ENCODE data around the gene CIP2A. TPM values are rescaled to one million over a fixed set of nuclear protein-coding genes. Genes with fewer than 3 reads are reported as not detected.
A peak's percentile ranks its signal among the peaks of the same experiment; 100 is the strongest.

Gene CIP2A
- total RNA-seq, 1 donor from 2014 or later: 29.0 TPM

- Mint-ChIP-seq H3K27me3 (no peaks in the 10 kb centered on the region), H3K4me3 (peak overlapping the region; percentile 99), H3K36me3 (peaks cover 6% of the 10 kb centered on the region), H3K9me3 (no peaks in the 10 kb centered on the region), H3K27ac (peak overlapping the region; percentile 99), H3K4me1 (ENCODE audit: unreplicated experiment) (peaks cover 19% of the 10 kb centered on the region)
- TF ChIP-seq, protein P1, sequence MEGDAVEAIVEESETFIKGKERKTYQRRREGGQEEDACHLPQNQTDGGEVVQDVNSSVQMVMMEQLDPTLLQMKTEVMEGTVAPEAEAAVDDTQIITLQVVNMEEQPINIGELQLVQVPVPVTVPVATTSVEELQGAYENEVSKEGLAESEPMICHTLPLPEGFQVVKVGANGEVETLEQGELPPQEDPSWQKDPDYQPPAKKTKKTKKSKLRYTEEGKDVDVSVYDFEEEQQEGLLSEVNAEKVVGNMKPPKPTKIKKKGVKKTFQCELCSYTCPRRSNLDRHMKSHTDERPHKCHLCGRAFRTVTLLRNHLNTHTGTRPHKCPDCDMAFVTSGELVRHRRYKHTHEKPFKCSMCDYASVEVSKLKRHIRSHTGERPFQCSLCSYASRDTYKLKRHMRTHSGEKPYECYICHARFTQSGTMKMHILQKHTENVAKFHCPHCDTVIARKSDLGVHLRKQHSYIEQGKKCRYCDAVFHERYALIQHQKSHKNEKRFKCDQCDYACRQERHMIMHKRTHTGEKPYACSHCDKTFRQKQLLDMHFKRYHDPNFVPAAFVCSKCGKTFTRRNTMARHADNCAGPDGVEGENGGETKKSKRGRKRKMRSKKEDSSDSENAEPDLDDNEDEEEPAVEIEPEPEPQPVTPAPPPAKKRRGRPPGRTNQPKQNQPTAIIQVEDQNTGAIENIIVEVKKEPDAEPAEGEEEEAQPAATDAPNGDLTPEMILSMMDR (conservative IDR thresholded peaks at IDR 0.05): no peak
- no peak for DNase-seq (ENCODE audit: extremely low spot score, unreplicated experiment)
Measured at GRCh38 chr3:108589998-108590323, 723 bp upstream of the CIP2A start.

DNA sequence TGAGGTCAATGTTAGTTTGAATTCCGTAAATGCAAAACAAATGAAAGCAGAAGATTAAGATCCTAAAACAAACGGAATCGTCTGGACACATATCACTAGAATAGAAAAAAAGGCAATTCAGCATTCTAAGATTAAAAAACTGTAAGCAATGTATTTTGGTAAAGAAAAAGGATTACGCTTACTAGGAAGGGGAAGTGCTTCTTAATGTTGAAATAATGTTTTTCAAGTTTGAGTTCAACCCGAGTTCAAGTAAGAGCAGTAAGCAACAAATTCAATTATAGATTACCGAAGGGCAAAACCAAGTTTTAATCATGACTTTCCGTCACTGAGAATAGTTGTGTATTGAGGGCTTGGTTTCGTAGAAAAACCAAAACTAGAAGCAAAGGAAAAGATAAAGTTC lies 637 bp downstream of the CIP2A start:
- DNase-seq (ENCODE audit: extremely low spot score, unreplicated experiment): no peak
- no peaks in the 10 kb centered on the region for H3K27me3 Mint-ChIP-seq
- peak overlapping the region; percentile 99 for H3K27ac Mint-ChIP-seq
- H3K4me3 Mint-ChIP-seq: peak overlapping the region; percentile 99
- H3K9me3 Mint-ChIP-seq: no peaks in the 10 kb centered on the region
- H3K4me1 Mint-ChIP-seq (ENCODE audit: unreplicated experiment): peaks cover 19% of the 10 kb centered on the region
- TF ChIP-seq, protein P1 (conservative IDR thresholded peaks at IDR 0.05): no peak
- peaks cover 7% of the 10 kb centered on the region for H3K36me3 Mint-ChIP-seq

GRCh38 chr3:108578064-108578463 lies 11.2 kb downstream of the CIP2A start:
- H3K36me3 Mint-ChIP-seq: peaks cover 25% of the 10 kb centered on the region
- DNase-seq (ENCODE audit: extremely low spot score, unreplicated experiment): no peak
- TF ChIP-seq, protein P1 (conservative IDR thresholded peaks at IDR 0.05): no peak

DNA sequence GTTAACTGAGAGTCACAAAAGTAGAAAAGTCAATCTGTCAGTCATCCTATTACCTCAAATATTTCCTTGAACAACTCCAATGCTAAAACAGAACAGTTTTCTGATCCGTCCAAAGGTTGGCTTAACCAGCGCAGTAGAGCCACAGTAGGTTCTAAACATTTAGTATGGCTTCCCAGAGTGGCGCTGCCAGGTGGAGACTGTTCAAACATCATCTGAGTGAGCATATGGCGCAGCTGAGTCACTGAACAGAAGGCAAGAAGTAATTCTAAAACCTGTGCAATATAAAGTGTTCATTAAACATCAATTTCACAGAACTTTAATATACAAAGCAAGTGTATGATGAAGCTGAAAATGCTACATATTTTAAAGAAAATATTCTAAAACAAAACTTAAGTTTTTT lies 19.9 kb downstream of the CIP2A start:
- H3K4me1 Mint-ChIP-seq (ENCODE audit: unreplicated experiment): no peaks in the 10 kb centered on the region
- no peaks in the 10 kb centered on the region for H3K9me3 Mint-ChIP-seq
- no peaks in the 10 kb centered on the region for H3K27me3 Mint-ChIP-seq
- peaks cover 38% of the 10 kb centered on the region for H3K36me3 Mint-ChIP-seq
- H3K4me3 Mint-ChIP-seq: no peak overlapping the region
- no peak overlapping the region for H3K27ac Mint-ChIP-seq
- DNase-seq (ENCODE audit: extremely low spot score, unreplicated experiment): no peak
- TF ChIP-seq, protein P1 (conservative IDR thresholded peaks at IDR 0.05): no peak

More at GRCh38 chr3:108578064-108578463, 11.2 kb downstream of the CIP2A start:
- Mint-ChIP-seq H3K27ac (no peak overlapping the region), H3K27me3 (no peaks in the 10 kb centered on the region), H3K4me1 (ENCODE audit: unreplicated experiment) (no peaks in the 10 kb centered on the region), H3K4me3 (no peak overlapping the region), H3K9me3 (no peaks in the 10 kb centered on the region)

GRCh38 chr3:108566599-108566998 lies 22.6 kb downstream of the CIP2A start:
- no peak overlapping the region for H3K27ac Mint-ChIP-seq
- peaks cover 17% of the 10 kb centered on the region for H3K36me3 Mint-ChIP-seq
- TF ChIP-seq, protein P1 (conservative IDR thresholded peaks at IDR 0.05): no peak
- no peaks in the 10 kb centered on the region for H3K27me3 Mint-ChIP-seq
- H3K9me3 Mint-ChIP-seq: no peaks in the 10 kb centered on the region
- DNase-seq (ENCODE audit: extremely low spot score, unreplicated experiment): no peak
- H3K4me1 Mint-ChIP-seq (ENCODE audit: unreplicated experiment): no peaks in the 10 kb centered on the region
- no peak overlapping the region for H3K4me3 Mint-ChIP-seq

- no peak overlapping the region for H3K27ac Mint-ChIP-seq
- no peak for DNase-seq (ENCODE audit: extremely low spot score, unreplicated experiment)
- no peaks in the 10 kb centered on the region for H3K4me1 Mint-ChIP-seq (ENCODE audit: unreplicated experiment)
- H3K4me3 Mint-ChIP-seq: no peak overlapping the region
- no peaks in the 10 kb centered on the region for H3K9me3 Mint-ChIP-seq
- no peaks in the 10 kb centered on the region for H3K27me3 Mint-ChIP-seq
- TF ChIP-seq, protein P1 (conservative IDR thresholded peaks at IDR 0.05): no peak
- peaks cover 22% of the 10 kb centered on the region for H3K36me3 Mint-ChIP-seq
Measured at GRCh38 chr3:108565506-108565905, 23.7 kb downstream of the CIP2A start.

Data from type B pancreatic cell (in vitro differentiated cells).